HCT116 (cell line): ENCODE data around the gene ETS1.

ENCODE experiments used
- CBX3 ChIP-seq: IDR thresholded peaks from 2 replicates; pipeline ENCODE4 v1.6.1; 2012; ENCODE audit warnings: low read depth
- CEBPB ChIP-seq: IDR thresholded peaks from 2 replicates; pipeline ENCODE4 v1.6.1; 2012; ENCODE audit warnings: low read depth
- CTCF ChIP-seq, 3 experiments: fragments of 200-600 bp in 1 of 3; sonication (generic) in 1 of 3; IDR thresholded peaks in 2 of 3; conservative IDR thresholded peaks in 1 of 3; 2 replicates each; pipeline ENCODE4 v1.5.1; 2012 to 2017; ENCODE audit warnings: low read depth in 2 of 3, low read length in 2 of 3, antibody characterized with exemption in 1 of 3, borderline replicate concordance in 1 of 3, control low read depth in 1 of 3, mild to moderate bottlenecking in 1 of 3, mixed read lengths in 1 of 3, mixed run types in 1 of 3, moderate library complexity in 1 of 3; ENCODE audit not compliant: insufficient read depth in 1 of 3
- EZH2 ChIP-seq: fragments of 200-600 bp; sonication (generic); IDR thresholded peaks from 2 replicates; pipeline ENCODE4 v1.6.1; 2017; ENCODE audit warnings: antibody characterized with exemption, mixed run types
- JUND ChIP-seq: IDR thresholded peaks from 2 replicates; pipeline ENCODE4 v1.6.1; 2012
- POLR2AphosphoS5 ChIP-seq: IDR thresholded peaks from 2 replicates; pipeline ENCODE4 v1.6.1; 2011; ENCODE audit warnings: mild to moderate bottlenecking, low read depth, low read length, moderate library complexity
- SIN3A ChIP-seq: IDR thresholded peaks from 2 replicates; pipeline ENCODE4 v1.6.1; 2012; ENCODE audit warnings: low read depth

- TF ChIP-seq CTCF (IDR thresholded peaks at IDR 0.05 in 2 of 3, conservative IDR thresholded peaks at IDR 0.05 in 1 of 3; ENCODE audit: borderline replicate concordance in 1 of 3, insufficient read depth in 1 of 3, low read depth in 2 of 3, low read length in 2 of 3): no peak
- no peak for TF ChIP-seq CEBPB
- TF ChIP-seq JUND: no peak
- TF ChIP-seq EZH2: no peak
- TF ChIP-seq POLR2AphosphoS5: no peak
- no peak for TF ChIP-seq SIN3A
- no peak for TF ChIP-seq CBX3
Measured at GRCh38 chr11:128523641-128524040, 63.7 kb downstream of the ETS1 start.
